T follicular helper cell (primary cell): ENCODE measurements around the gene RABGEF1.
A peak's percentile ranks its signal among the peaks of the same experiment; 100 is the strongest.
"Not testable (repeated sequence)": the region's sequence is repeated elsewhere in the genome, so short reads cannot be mapped to it uniquely, and the experiment has no call there.

Experiments
- DNase-seq: peaks from one replicate; pipeline ENCODE4 v3.0.0-alpha.2; 2020; ENCODE audit warnings: low read depth
- total RNA-seq, 2 experiments: gene quantifications; one replicate each; lab custom pipeline; 2026; lab: John Stamatoyannopoulos, UW

Gene RABGEF1
- total RNA-seq = 1.9 to 3.2 reads per million in 2 experiments

GRCh38 chr7:66740302-66740979 lies at the start of gene RABGEF1:
Gene RABGEF1 (plus strand): TSS chr7:66740733. CDS start chr7:66771900, 31,167 bp downstream.
- DNase-seq = peak; percentile 96

- no peak for DNase-seq
These were observed 47.2 kb upstream of the RABGEF1 start for GRCh38 chr7:66693331-66693730.

GRCh38 chr7:66694286-66694685 lies 46.2 kb upstream of the RABGEF1 start:
- DNase-seq = no peak

GRCh38 chr7:66695417-66695816 lies 45.1 kb upstream of the RABGEF1 start:
- not testable (repeated sequence) for DNase-seq

- DNase-seq = not testable (repeated sequence)
These were observed 44.4 kb upstream of the RABGEF1 start for GRCh38 chr7:66696134-66696533.

GRCh38 chr7:66696774-66697191 lies 43.8 kb upstream of the RABGEF1 start:
- DNase-seq = no peak

GRCh38 chr7:66697449-66698438 lies 42.8 kb upstream of the RABGEF1 start:
- DNase-seq = no peak

GRCh38 chr7:66698652-66699205 lies 41.8 kb upstream of the RABGEF1 start:
- DNase-seq = no peak

GRCh38 chr7:66699998-66700397 lies 40.5 kb upstream of the RABGEF1 start:
- DNase-seq = no peak

- no peak for DNase-seq
These were observed 39.9 kb upstream of the RABGEF1 start for GRCh38 chr7:66700633-66701131.

GRCh38 chr7:66707825-66708224 lies 32.7 kb upstream of the RABGEF1 start:
- no peak for DNase-seq

- not testable (repeated sequence) for DNase-seq
These were observed 29.8 kb upstream of the RABGEF1 start for GRCh38 chr7:66710752-66711151.

- DNase-seq = no peak
These were observed 26.8 kb upstream of the RABGEF1 start for GRCh38 chr7:66713687-66714086.

- not testable (repeated sequence) for DNase-seq
These were observed 23.9 kb upstream of the RABGEF1 start for GRCh38 chr7:66716634-66717033.

GRCh38 chr7:66720561-66720960 lies 20.0 kb upstream of the RABGEF1 start:
- no peak for DNase-seq

GRCh38 chr7:66725843-66726242 lies 14.7 kb upstream of the RABGEF1 start:
- DNase-seq = no peak

- DNase-seq = no peak
These were observed 13.5 kb upstream of the RABGEF1 start for GRCh38 chr7:66727058-66727457.

- no peak for DNase-seq
These were observed 12.0 kb upstream of the RABGEF1 start for GRCh38 chr7:66728571-66728970.

- DNase-seq = no peak
These were observed 11.3 kb upstream of the RABGEF1 start for GRCh38 chr7:66729274-66729673.

- DNase-seq = no peak
These were observed 8.5 kb upstream of the RABGEF1 start for GRCh38 chr7:66731986-66732385.

GRCh38 chr7:66732439-66732838 lies 8.1 kb upstream of the RABGEF1 start:
- no peak for DNase-seq

GRCh38 chr7:66734006-66734405 lies 6.5 kb upstream of the RABGEF1 start:
- DNase-seq = no peak
